Measurements from ENCODE around the gene LRRC56. TPM values are rescaled to one million over a fixed set of nuclear protein-coding genes. Genes with fewer than 3 reads are reported as not detected.

The LRRC56 gene
- total RNA-seq, 4 donors from 2014 or later: 0.38 TPM; not detected in 3

DNA sequence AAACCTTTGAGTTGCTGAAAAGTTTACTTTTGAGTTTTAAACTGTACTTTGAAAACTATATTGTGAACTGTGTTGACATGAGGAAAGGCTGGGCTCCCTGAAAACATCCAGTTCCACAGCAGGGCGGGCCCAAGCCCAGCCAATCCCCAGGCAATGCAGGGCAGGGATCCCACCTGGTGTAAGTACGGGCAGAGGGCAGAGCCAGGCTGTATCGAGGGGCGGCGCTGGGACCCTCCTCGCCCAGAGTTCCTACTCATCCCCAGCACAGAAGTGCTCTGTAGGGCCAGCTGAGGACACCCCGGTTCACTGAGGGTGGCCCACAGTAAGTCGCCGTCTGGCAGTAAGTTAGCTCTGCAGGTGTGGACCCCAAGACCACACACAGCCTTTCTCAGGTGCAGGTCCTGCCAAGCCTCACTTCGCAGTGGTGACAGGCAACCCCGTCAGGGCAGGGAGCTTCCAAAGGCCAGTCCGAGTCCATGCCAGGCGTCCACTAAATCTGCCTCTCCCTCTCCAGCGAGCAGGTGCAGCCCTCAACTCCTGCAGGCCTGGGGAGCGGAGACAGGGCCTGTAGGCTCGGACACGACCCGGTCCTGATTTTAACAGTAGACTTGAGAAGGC is 29.8 kb downstream of the LRRC56 start:
- no peak for TF ChIP-seq CTCF (IDR thresholded peaks at IDR 0.05; ENCODE audit: low read depth)

- TF ChIP-seq CTCF (IDR thresholded peaks at IDR 0.05; ENCODE audit: low read depth): no peak
Observed at GRCh38 chr11:567629-568292, 30.4 kb downstream of the LRRC56 start.

DNA sequence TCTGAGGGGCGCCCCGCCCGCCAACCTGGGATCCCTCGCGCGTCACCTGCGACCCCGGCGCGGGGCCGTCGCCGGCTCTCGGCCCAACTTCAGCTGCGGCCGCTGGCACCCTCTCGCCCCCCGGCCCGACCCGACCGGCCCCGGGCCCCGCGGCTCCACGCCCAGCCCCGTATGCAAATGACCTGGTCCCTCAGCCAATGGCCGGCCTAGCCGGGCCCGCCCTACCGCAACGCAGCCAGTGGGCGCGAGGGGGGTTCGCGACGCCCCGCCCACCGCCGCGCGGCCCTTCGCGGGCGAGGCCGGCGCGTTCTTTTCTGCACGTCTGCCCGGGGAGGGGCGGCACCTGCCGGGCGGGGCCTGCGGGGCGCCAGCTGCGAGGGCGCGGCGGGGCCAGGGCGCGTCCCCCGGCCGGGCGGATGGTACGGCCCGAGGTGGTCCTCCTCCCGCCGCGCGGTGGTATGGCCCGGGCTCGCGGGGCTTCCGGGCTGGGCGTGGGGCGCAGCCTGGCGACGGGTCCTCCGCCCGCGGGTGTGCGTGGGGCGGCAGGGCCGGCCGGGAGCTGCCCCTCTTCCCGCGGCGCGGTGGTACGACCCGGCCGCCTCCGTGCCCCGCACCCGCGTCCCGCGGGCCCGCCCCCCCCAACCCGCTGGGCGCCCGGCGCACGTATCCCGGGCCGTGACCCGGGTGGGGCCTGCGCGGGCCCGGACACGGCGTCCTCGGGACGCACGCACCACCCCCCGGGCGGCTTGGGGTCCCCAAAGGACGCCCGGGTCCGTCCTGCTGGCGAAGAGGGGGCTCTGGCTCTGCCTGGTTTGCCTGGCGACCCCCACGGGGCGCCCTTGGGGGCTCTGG is 31.2 kb downstream of the LRRC56 start:
- TF ChIP-seq CTCF (IDR thresholded peaks at IDR 0.05; ENCODE audit: low read depth): no peak

DNA sequence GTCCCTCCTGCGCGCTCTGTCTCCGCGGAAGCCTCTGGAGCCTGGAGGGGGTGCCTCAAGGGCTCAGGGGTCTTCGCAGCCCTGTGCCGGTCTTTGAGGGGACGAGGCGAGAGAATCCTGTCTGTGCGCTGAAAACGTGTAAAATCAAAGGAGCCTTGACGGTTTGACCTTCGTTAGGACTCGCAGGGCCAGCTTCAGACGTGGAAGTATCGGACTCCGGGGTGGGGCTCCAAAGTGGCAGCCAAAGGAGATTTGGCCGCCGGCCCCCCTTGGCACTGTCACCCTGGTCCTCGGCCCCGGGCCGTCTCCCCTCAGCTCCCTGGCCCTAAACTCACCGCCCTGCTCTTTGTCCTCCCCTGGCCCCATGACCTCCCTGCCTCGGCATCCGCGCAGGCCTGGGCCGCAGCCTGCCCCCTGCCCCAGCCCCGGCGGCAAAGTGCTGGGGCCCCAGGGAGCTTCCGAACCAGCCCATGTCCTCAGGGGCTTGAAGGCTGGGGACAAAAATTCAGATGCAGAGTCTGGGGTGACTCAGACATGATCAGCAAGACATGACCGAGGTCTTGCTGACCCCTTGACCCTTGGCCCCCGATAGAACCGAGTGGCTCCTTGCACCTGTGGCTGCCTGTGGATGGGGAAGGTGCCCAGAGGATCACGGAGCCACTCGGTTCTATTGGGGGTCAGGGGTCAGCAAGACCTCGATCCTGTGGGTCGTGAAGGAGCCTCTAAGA is 32.0 kb downstream of the LRRC56 start:
- TF ChIP-seq CTCF (IDR thresholded peaks at IDR 0.05; ENCODE audit: low read depth): no peak

DNA sequence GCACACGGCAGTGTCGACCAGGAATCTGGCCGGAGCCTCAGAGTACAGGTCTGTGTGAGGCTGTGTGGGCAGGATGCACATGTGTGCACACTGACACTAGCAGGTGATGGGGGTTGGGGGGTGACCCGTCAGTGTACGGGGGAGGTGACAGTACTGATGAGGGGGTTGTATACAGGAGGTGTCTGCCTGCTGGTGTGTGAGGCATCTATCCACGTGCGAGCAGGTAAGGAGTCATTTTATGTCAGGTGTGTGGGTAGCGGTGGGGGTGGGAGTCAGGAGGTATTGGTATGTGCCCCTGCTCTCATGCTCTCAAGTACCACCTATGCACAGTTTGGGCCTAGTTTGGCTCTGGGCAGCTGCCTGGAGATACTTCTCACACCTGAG is 34.5 kb downstream of the LRRC56 start:
- TF ChIP-seq CTCF (IDR thresholded peaks at IDR 0.05; ENCODE audit: low read depth): no peak

DNA sequence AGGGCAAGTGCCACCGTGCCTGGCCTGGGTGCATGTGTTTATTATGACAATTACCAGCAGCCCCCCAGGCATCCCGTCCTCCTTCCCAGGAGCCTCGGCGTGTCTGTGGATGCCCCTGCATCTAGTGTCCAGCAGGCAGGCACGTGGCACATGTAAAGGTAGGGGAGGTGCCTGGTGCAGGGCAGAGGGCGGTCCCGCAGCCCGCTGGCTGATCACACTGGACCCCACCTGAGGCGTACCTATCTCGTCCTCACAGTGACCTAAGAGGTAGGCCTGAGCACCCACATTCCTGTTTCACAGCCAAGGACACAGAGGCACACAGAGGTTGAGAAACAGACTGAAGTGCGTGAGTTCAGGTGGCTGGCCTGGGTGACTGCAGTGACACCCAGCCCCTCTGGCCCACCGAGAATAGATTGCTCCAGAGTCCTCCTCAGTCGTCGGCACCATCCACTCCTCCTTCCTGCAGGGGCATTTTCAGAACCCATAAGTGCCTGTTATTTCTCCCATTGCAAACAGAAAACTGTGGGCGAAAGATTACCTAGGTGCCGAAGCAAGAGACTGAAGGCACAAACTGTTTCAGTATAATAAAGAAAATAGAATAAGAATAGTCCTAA is 35.9 kb downstream of the LRRC56 start:
- TF ChIP-seq CTCF (IDR thresholded peaks at IDR 0.05; ENCODE audit: low read depth): no peak
